MCF 10A (cell line): ENCODE data around the gene SLC12A5. TPM values are rescaled to one million over a fixed set of nuclear protein-coding genes. Genes with fewer than 3 reads are reported as not detected.

Experiments used
- BruUV-seq: library from RNA; stranded (reverse); fragments of 400-500 nt; replicated peaks from 2 replicates; lab custom pipeline; 2021; lab: Mats Ljungman, UMichigan
- CTCF ChIA-PET: fragments of 300-600 bp; sonication (Branson Sonifier 250); formaldehyde crosslinking; extraction: SDS; loops from one replicate; lab custom pipeline; 2021; ENCODE audit warnings: antibody characterized with exemption, inconsistent platforms; lab: Yijun Ruan, JAX
- POLR2A ChIA-PET: fragments of 300-600, 350-650 bp; sonication (Branson Sonifier 250); formaldehyde crosslinking; extraction: SDS; loops from one replicate; lab custom pipeline; 2020; ENCODE audit warnings: antibody characterized with exemption, inconsistent platforms; lab: Yijun Ruan, JAX
- DNase-seq: peaks from one replicate; pipeline ENCODE4 v3.0.0-alpha.2; 2018; ENCODE audit not compliant: unreplicated experiment
- H3K27ac Mint-ChIP-seq: one replicate; pipeline ENCODE4 v1.8.0; 2022; ENCODE audit warnings: mild to moderate bottlenecking, low read depth, mixed read lengths; ENCODE audit not compliant: unreplicated experiment
- H3K27me3 Mint-ChIP-seq: one replicate; pipeline ENCODE4 v1.8.0; 2022; ENCODE audit warnings: mixed read lengths; ENCODE audit not compliant: insufficient read depth, unreplicated experiment
- H3K36me3 Mint-ChIP-seq: one replicate; pipeline ENCODE4 v1.8.0; 2022; ENCODE audit warnings: mild to moderate bottlenecking, moderate library complexity, mixed read lengths; ENCODE audit not compliant: insufficient read depth, unreplicated experiment
- H3K4me1 Mint-ChIP-seq: one replicate; pipeline ENCODE4 v1.8.0; 2022; ENCODE audit warnings: mixed read lengths; ENCODE audit not compliant: insufficient read depth, unreplicated experiment
- H3K4me3 Mint-ChIP-seq: one replicate; pipeline ENCODE4 v1.8.0; 2022; ENCODE audit warnings: mild to moderate bottlenecking, moderate library complexity, mixed read lengths; ENCODE audit not compliant: unreplicated experiment
- H3K9me3 Mint-ChIP-seq: one replicate; pipeline ENCODE4 v1.8.0; 2022; ENCODE audit warnings: mixed read lengths; ENCODE audit not compliant: unreplicated experiment
- intact Hi-C: fragments of 100-400 bp; cut with micrococcal nuclease; formaldehyde crosslinking; loops from 2 replicates; pipeline ENCODE4 v1.14.1; 2022
- total RNA-seq: library from RNA; stranded (reverse); gene quantifications from 2 replicates; pipeline ENCODE4 v1.2.3, GENCODE V29; 2022
- TF ChIP-seq, protein P1 (sequence below): fragments of 200-600 bp; IDR thresholded peaks from one replicate; pipeline ENCODE4 v1.8.0; 2022; ENCODE audit warnings: antibody characterized with exemption, mild to moderate bottlenecking; ENCODE audit not compliant: unreplicated experiment

Gene SLC12A5
- total RNA-seq, 1 experiment from 2014 or later, result 0.75 TPM

GRCh38 chr20:46056970-46057855 is 28.2 kb downstream of the SLC12A5 start:
- intact Hi-C loops, result no loop called here
- H3K9me3 Mint-ChIP-seq, result no peaks in the 10 kb centered on the region
- no peak for DNase-seq
- CTCF ChIA-PET, result interaction anchor here (0.6 to 1.3 kb wide), 4 partner anchors 8 to 219 kb away, joined by 3 to 5 read pairs (median 3); no protein-coding TSS in a partner anchor
- no TSS peak for BruUV-seq
- no peak overlapping the region for H3K27ac Mint-ChIP-seq
- H3K27me3 Mint-ChIP-seq, result peaks cover 12% of the 10 kb centered on the region
- POLR2A ChIA-PET, result interaction anchor here (1.3 kb wide), 1 partner anchor 15 kb away, joined by 3 read pairs; no protein-coding TSS in a partner anchor
- peaks cover 23% of the 10 kb centered on the region for H3K36me3 Mint-ChIP-seq
- H3K4me3 Mint-ChIP-seq, result no peak overlapping the region
- TF ChIP-seq, protein P1, sequence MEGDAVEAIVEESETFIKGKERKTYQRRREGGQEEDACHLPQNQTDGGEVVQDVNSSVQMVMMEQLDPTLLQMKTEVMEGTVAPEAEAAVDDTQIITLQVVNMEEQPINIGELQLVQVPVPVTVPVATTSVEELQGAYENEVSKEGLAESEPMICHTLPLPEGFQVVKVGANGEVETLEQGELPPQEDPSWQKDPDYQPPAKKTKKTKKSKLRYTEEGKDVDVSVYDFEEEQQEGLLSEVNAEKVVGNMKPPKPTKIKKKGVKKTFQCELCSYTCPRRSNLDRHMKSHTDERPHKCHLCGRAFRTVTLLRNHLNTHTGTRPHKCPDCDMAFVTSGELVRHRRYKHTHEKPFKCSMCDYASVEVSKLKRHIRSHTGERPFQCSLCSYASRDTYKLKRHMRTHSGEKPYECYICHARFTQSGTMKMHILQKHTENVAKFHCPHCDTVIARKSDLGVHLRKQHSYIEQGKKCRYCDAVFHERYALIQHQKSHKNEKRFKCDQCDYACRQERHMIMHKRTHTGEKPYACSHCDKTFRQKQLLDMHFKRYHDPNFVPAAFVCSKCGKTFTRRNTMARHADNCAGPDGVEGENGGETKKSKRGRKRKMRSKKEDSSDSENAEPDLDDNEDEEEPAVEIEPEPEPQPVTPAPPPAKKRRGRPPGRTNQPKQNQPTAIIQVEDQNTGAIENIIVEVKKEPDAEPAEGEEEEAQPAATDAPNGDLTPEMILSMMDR, result no peak
- no peaks in the 10 kb centered on the region for H3K4me1 Mint-ChIP-seq

- H3K27me3 Mint-ChIP-seq, result peaks cover 12% of the 10 kb centered on the region
- POLR2A ChIA-PET, result interaction anchor here (1.3 kb wide), 1 partner anchor 15 kb away, joined by 3 read pairs; no protein-coding TSS in a partner anchor
- no TSS peak for BruUV-seq
- no peaks in the 10 kb centered on the region for H3K4me1 Mint-ChIP-seq
- CTCF ChIA-PET, result interaction anchor here (0.6 to 1.1 kb wide), 2 partner anchors 15 to 91 kb away, joined by 3 read pairs; no protein-coding TSS in a partner anchor
- TF ChIP-seq, protein P1, result no peak
- no peak overlapping the region for H3K4me3 Mint-ChIP-seq
- H3K36me3 Mint-ChIP-seq, result peaks cover 30% of the 10 kb centered on the region
- DNase-seq, result no peak
- intact Hi-C loops, result no loop called here
- no peaks in the 10 kb centered on the region for H3K9me3 Mint-ChIP-seq
- no peak overlapping the region for H3K27ac Mint-ChIP-seq
These were observed 29.0 kb downstream of the SLC12A5 start for GRCh38 chr20:46057856-46058598.

DNA sequence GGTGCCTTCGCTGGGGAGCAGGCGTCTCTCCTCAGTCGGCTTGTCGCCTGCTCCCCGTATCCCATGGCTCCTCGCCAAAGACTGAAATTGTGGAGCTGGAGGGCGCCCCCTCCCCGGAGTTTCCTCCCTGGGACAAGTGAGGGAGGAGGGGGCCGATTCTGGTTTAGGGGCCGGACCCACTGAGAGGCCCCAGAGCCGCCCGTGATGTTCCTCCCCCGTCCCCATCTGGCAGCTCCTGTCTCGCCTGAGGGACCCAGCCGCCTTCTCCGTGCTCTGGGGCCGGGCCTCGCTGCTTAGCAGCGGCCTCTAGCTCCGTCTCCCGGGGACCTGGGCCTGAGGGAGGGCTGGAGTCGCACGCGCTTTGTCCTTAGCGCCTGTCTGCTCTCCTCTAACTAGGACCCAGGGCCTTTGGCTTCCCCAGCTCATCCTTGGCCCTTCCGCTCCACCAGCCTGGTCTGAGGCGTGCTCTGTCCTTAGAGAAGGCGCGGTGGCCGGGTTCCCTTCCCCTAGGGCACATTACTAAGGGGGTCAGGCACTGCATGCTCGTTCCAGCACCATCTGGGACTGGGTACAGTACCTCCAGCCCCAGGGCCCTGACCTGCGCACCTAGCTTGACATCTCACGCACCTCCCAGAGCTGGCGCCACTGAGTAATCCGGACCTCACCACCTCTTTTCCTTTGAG is 29.7 kb downstream of the SLC12A5 start:
- Mint-ChIP-seq H3K27me3 (peaks cover 12% of the 10 kb centered on the region), H3K4me3 (no peak overlapping the region), H3K36me3 (peaks cover 37% of the 10 kb centered on the region), H3K9me3 (no peaks in the 10 kb centered on the region), H3K4me1 (no peaks in the 10 kb centered on the region), H3K27ac (no peak overlapping the region)
- DNase-seq, result no peak
- ChIA-PET CTCF (interaction anchor here (1.1 kb wide), 1 partner anchor 14 kb away, joined by 3 read pairs; no protein-coding TSS in a partner anchor), POLR2A (interaction anchor here (1.3 kb wide), 1 partner anchor 14 kb away, joined by 3 read pairs; no protein-coding TSS in a partner anchor)
- TF ChIP-seq, protein P1, result no peak
- BruUV-seq, result no TSS peak
- intact Hi-C loops, result no loop called here
